Measurements from ENCODE around the gene ABCA1.

DNA sequence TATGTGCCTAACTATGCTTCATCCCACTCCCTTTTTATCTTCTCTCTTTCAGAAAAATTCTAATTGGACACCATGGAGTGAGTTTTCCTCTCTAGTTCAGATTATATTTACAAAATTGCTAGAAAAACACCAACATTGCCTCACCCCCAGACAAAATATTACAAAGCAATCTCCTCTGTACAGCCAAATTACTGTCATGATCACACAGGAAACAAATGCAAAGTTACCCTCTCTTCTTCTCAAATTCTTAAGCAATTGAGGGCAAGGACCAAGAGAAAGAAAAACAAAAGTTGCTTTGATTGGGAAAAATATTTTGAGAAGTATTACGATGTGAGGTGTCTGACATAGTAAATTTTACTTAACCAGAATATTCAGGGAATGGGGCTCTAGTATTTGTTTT is 30.8 kb upstream of the ABCA1 start:
- TF ChIP-seq, protein P1, sequence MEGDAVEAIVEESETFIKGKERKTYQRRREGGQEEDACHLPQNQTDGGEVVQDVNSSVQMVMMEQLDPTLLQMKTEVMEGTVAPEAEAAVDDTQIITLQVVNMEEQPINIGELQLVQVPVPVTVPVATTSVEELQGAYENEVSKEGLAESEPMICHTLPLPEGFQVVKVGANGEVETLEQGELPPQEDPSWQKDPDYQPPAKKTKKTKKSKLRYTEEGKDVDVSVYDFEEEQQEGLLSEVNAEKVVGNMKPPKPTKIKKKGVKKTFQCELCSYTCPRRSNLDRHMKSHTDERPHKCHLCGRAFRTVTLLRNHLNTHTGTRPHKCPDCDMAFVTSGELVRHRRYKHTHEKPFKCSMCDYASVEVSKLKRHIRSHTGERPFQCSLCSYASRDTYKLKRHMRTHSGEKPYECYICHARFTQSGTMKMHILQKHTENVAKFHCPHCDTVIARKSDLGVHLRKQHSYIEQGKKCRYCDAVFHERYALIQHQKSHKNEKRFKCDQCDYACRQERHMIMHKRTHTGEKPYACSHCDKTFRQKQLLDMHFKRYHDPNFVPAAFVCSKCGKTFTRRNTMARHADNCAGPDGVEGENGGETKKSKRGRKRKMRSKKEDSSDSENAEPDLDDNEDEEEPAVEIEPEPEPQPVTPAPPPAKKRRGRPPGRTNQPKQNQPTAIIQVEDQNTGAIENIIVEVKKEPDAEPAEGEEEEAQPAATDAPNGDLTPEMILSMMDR (IDR thresholded peaks at IDR 0.05): no peak
- no peak for TF ChIP-seq POLR2A (IDR thresholded peaks at IDR 0.05)
- TF ChIP-seq EP300 (IDR thresholded peaks at IDR 0.05): no peak
